ENCODE data around the gene RLBP1.

Gene RLBP1

DNA sequence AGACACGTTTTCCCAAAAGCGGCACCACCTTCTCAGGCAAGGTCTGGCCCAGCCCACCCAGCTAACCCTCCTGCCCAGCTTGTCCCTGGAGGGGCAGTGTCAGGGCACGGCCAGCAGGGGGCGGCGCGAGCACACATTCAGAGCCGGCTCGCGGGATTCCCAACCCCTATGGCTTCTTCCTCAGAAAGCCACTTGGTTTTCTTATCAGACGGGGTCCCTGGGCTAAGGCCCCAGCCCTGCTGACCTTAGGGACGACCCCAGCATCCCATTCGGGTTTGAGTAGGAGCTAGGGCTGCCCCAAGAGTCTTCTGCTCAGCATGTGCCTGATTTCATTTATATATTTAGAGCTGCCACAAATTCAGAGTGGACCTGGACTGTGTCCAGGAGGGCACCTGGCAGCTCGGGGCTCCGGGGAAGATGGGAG lies 14.5 kb downstream of the RLBP1 start:
- peak; percentile 73 for DNase-seq (ENCODE audit: low spot score)

DNA sequence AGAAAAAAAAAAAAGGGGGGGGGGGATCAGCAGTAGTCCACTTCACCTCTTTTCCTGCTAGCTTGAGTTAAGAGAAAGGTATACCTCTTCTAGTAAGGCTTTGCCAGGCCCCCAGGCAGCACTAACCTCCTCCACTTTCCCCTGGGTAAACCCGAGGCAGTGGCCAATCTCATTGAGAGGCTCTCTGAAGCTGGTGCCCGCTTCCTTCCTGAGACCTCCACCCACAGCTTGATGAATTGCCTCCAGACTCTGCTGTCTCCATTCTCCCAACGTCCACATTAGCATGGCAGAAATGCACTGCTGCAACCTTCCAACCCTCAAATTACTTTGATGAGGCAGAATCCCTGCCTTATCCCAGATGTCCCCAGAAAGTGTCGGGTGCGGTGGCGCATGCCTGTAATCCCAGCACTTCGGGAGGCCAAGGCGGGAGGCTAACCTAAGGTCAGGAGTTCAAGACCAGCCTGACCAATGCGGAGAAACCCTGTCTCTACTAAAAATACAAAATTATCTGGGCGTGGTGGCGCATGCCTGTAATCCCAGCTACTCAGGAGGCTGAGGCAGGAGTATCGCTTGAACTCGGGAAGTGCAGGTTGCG lies 15.3 kb downstream of the RLBP1 start:
- no peak for DNase-seq (ENCODE audit: low spot score)

GRCh38 chr15:89203705-89204273 lies 17.6 kb downstream of the RLBP1 start:
- DNase-seq (ENCODE audit: low spot score), result no peak

DNA sequence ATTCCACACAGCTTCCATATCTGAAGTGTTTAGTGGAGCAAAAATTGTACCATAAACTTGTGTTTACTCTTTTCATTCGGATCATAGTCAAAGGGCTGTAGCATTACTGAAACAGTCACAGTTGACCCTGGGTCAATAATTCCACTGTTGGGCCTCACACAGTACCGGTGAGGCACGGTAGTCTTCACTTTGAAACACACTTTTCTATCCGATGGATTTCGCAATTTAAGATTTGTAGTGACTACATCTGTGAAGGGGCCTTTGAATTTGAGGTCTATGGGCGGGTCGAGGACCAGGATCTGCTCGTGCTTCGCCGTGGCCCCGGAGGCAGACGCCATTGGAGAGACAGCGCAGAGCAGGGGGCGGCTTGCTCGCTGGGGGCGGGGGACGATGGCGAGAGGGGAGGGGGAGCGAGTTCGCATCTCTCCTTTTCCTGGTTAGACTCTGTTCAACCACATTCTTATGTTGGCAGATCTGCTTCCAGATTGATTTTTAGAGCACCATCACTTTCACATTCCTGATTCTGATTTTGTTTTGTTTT lies 19.8 kb downstream of the RLBP1 start:
- DNase-seq (ENCODE audit: low spot score), result no peak

GRCh38 chr15:89200182-89200581 lies 21.2 kb downstream of the RLBP1 start:
- DNase-seq (ENCODE audit: low spot score), result no peak

DNA sequence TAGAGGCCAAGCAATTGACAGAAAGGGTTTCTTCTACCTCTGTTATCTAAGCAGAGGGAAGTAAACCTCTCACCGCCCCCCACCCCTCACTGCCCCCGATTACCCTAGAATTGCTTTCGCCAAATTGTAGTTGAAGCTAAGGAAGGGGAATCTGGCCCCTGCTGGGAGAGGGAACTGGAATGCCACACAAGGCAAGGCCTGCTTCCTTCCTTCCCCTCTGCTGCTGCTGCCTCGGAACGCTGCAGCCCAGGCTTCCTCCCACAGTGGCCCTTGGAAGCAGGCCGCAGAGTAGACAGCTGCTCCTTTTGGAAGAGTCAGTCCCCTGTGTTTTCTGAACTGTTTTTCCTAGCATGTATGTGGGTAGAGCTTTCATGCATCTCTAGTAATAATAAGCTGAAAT lies 21.6 kb downstream of the RLBP1 start:
- DNase-seq (ENCODE audit: low spot score), result no peak

DNA sequence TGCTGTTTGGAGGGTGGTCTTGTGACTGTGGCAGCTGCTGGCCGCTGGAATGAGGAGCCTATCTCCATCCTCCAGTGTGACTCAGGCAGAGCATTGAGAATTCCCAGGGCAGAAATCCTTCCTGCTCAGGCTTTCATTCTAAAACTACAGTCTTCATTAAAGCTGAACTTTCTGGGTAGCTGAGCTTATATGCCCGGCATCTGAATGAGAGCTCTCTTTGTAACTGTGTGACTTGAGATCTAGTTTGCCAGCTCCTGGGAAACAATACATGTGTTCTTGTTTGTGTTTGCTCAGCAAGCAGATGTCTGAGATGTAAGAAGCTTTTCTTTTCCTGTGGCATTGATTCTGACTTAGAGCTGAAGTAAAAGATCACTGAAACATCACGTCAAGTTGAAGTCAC lies 22.4 kb downstream of the RLBP1 start:
- DNase-seq (ENCODE audit: low spot score), result no peak

GRCh38 chr15:89198196-89198595 lies 23.2 kb downstream of the RLBP1 start:
- DNase-seq (ENCODE audit: low spot score), result no peak

- no peak for DNase-seq (ENCODE audit: low spot score)
Observed at GRCh38 chr15:89197503-89197971, 23.8 kb downstream of the RLBP1 start.

- no peak for DNase-seq (ENCODE audit: low spot score)
Observed at GRCh38 chr15:89196994-89197393, 24.4 kb downstream of the RLBP1 start.

DNA sequence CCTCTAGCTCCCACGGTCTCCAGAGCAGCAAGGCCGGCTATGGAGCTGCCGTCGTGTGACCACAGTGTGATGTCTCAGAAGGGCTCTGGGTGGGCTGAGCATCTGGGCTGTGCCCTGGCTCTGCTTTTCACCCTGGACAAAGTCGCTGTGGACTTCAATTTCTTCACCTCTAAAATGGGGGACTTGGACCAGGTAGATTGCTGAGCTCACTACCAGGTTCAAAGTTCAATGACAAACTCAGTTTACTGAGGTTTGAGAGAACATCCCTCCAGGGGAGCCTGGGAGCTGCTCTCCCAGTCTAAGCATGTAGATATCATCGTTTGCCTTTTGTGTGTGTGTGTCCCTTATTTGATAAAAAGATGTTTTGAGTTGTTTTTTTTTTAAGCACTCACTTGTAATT lies 25.1 kb downstream of the RLBP1 start:
- DNase-seq (ENCODE audit: low spot score), result no peak

- DNase-seq (ENCODE audit: low spot score), result no peak
Observed at GRCh38 chr15:89195836-89196235, 25.5 kb downstream of the RLBP1 start.

DNA sequence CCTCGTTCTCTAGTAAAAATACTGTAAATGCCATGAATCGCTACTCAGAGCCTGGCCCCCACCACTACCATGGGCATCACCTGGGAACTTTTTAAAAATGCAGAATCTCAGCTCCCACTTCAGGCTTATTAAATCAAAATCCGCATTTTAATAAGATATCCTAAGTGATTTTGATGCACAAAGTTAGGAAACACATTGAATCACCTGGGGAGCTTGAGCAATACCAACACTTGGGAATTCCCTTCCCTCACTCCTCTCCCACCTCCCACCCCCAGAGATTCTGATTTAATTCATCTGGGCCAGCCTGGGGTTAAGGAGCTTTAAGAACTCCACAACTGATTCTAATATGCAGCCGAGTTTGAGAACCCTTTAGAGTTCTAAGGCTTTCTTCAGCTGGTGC lies 26.8 kb downstream of the RLBP1 start:
- DNase-seq (ENCODE audit: low spot score), result no peak

DNA sequence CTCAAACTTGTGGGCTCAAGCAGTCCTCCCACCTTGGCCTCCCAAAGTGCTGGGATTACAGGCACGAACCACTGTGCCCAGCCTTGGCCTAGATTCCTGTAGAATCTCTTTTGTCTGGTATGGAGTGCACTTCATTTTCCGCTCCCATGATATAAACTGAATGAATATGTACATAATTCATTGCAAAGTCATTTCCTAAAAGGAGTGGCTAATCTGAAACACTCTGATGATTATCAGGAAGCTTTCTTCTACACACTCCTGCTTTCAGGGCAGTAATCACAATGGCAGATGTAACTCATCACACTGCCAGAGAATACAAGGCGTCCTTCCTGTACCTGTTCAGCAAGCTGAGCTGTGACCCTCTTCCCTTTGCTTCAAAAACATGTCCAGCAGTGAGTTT lies 28.6 kb downstream of the RLBP1 start:
- DNase-seq (ENCODE audit: low spot score), result no peak

DNA sequence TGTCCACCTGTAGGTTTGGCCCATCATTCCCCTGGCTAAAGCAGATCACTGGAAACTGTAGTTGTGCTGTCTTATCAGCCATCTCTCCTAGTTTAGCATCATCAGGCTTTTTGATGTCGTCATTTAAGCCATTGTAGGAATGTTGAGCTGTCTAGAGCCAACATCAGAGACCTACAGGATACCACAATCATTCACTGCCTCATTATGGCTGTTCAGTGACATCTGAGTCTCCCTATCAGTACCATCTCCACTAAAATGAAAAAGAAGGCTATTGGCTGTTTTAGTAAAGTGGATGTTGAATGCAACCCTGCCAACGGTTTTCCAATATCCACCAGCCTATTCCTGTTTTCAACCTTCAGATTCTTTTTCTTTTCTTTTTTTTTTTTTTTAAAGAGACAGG lies 29.2 kb downstream of the RLBP1 start:
- DNase-seq (ENCODE audit: low spot score), result no peak

- no peak for DNase-seq (ENCODE audit: low spot score)
Observed at GRCh38 chr15:89187986-89188514, 33.3 kb downstream of the RLBP1 start.

DNA sequence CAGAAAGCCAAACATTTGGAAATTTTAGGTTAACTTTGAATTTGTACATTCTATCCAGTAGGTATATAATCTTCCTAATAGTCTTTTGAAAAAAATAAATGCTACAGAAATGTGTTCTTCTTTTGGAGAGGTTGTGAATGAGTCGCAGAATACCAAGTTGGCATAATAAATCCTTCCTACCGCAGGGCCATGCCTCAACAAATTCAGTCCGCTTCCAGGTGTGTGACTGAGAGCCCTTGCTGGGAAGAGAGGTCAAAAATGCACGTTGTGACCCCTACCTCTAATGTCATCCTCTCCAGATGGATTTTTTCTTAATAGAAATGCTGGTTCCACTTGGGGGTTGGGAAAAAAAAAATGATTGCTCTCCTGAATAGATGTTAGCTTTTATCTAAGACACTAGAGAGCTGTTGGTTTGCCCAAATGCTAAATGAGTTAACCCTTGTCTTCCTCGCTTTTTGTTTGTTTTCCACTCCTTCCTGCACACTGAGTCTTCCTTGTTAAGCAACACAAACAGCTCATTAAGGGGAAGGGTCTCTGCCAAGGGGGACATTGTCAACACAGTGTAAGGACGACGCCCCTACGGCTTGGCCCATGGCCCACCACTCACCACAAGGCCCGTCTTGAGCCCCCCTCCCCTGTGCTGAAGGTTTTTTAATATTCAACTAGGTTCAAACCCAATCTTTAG lies 33.9 kb downstream of the RLBP1 start:
- DNase-seq (ENCODE audit: low spot score), result no peak

GRCh38 chr15:89186803-89187202 lies 34.6 kb downstream of the RLBP1 start:
- DNase-seq (ENCODE audit: low spot score), result no peak

- DNase-seq (ENCODE audit: low spot score), result no peak
Observed at GRCh38 chr15:89184886-89185526, 36.4 kb downstream of the RLBP1 start.

DNA sequence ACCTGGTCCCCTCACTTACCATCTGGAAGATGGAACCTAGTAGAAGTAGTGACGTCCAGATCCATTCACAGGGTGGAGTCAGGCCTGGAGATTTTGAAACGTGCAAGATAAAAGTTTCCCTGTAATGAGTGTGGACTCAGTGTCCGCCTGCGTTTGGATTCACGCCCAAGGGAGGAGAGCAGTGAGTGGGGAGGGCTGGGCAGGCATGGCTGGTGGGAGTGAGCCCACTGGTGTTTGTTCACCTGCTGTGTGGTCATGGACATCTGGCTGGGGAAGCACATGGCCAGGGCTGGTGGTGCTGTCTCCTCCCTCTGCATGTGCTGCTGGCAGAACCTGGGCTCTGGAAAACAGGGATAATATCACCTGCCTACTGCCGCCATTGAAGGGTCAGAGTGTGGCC lies 37.0 kb downstream of the RLBP1 start:
- no peak for DNase-seq (ENCODE audit: low spot score)

- DNase-seq (ENCODE audit: low spot score), result no peak
Observed at GRCh38 chr15:89179966-89180875, 41.2 kb downstream of the RLBP1 start.
